PC-3 (cell line): Measurements from ENCODE around the gene C5AR1. TPM values are rescaled to one million over a fixed set of nuclear protein-coding genes. Genes with fewer than 3 reads are reported as not detected.

Experiments used
- ATAC-seq: fragments of 200-7000 bp; cut with Tn5 transposase; 2 replicates; pipeline ENCODE4 v1.9.1; 2020; ENCODE audit warnings: mild to moderate bottlenecking, moderate library complexity
- BruUV-seq: library from RNA; stranded (reverse); fragments of 400-500 nt; replicated peaks from 2 replicates; lab custom pipeline; 2021; lab: Mats Ljungman, UMichigan
- CTCF ChIA-PET: fragments of 300-600 bp; sonication (Branson Sonifier 250); formaldehyde crosslinking; loops from one replicate; lab custom pipeline; 2022; ENCODE audit warnings: antibody characterized with exemption; lab: Charles Lee
- POLR2A ChIA-PET: fragments of 300-600 bp; sonication (Branson Sonifier 250); formaldehyde crosslinking; loops from one replicate; lab custom pipeline; 2022; ENCODE audit warnings: antibody characterized with exemption; ENCODE audit not compliant: unreplicated experiment; lab: Charles Lee
- DNase-seq: peaks from one replicate; pipeline ENCODE4 v3.0.0-alpha.2; 2015
- H2AFZ ChIP-seq: fragments of 300-600 bp; sonication (generic); 2 replicates; pipeline ENCODE4 v1.6.0; 2016; ENCODE audit warnings: antibody characterized with exemption, low read length
- H3F3A ChIP-seq: fragments of 300-600 bp; sonication (generic); one replicate; pipeline ENCODE4 v1.6.0; 2017; ENCODE audit warnings: antibody characterized with exemption, low read length, control low read depth, mild to moderate bottlenecking; ENCODE audit not compliant: unreplicated experiment
- H3K27ac ChIP-seq: fragments of 300-600 bp; sonication (generic); 2 replicates; pipeline ENCODE4 v1.5.1; 2016; ENCODE audit warnings: mild to moderate bottlenecking, low read length
- H3K27me3 ChIP-seq: fragments of 300-600 bp; sonication (generic); 2 replicates; pipeline ENCODE4 v1.6.1; 2016; ENCODE audit warnings: low read length, mixed read lengths
- H3K36me3 ChIP-seq: fragments of 300-600 bp; sonication (generic); 2 replicates; pipeline ENCODE4 v1.6.1; 2016; ENCODE audit warnings: low read depth, mixed run types, low read length, mixed read lengths
- H3K4me1 ChIP-seq: fragments of 300-600 bp; sonication (generic); 2 replicates; pipeline ENCODE4 v1.5.1; 2016; ENCODE audit warnings: low read length; ENCODE audit not compliant: insufficient read depth
- H3K4me2 ChIP-seq: fragments of 300-600 bp; sonication (generic); 2 replicates; pipeline ENCODE4 v1.6.0; 2016; ENCODE audit warnings: low read length
- H3K4me3 ChIP-seq: fragments of 300-600 bp; sonication (generic); 2 replicates; pipeline ENCODE4 v1.5.1; 2016; ENCODE audit warnings: mild to moderate bottlenecking, low read length, mixed read lengths
- H3K79me2 ChIP-seq: fragments of 300-600 bp; sonication (generic); 2 replicates; pipeline ENCODE4 v1.6.1; 2017; ENCODE audit warnings: low read length, mixed read lengths
- H3K9ac ChIP-seq: fragments of 300-600 bp; sonication (generic); 2 replicates; pipeline ENCODE4 v1.6.0; 2016; ENCODE audit warnings: mild to moderate bottlenecking, low read length
- H3K9me2 ChIP-seq: fragments of 300-600 bp; sonication (generic); replicated peaks from 2 replicates; pipeline ENCODE4 v1.6.1; 2016; ENCODE audit warnings: mixed run types, low read length, mixed read lengths
- H3K9me3 ChIP-seq: fragments of 300-600 bp; sonication (generic); 2 replicates; pipeline ENCODE4 v1.6.1; 2016; ENCODE audit warnings: low read length, mixed read lengths
- H4K20me1 ChIP-seq: fragments of 300-600 bp; sonication (generic); 2 replicates; pipeline ENCODE4 v1.6.1; 2016; ENCODE audit warnings: low read length, mixed read lengths
- CTCF ChIP-seq: fragments of 300-600 bp; sonication (generic); conservative IDR thresholded peaks from 2 replicates; pipeline ENCODE4 v1.5.1; 2017; ENCODE audit warnings: antibody characterized with exemption, low read depth, mild to moderate bottlenecking, low read length
- EZH2 ChIP-seq: fragments of 300-600 bp; sonication (generic); IDR thresholded peaks from one replicate; pipeline ENCODE4 v1.6.1; 2017; ENCODE audit warnings: antibody characterized with exemption, mild to moderate bottlenecking, low read length; ENCODE audit not compliant: unreplicated experiment
- EZH2phosphoT487 ChIP-seq: fragments of 300-600 bp; sonication (generic); IDR thresholded peaks from 2 replicates; pipeline ENCODE4 v1.6.1; 2018; ENCODE audit warnings: mild to moderate bottlenecking, antibody characterized with exemption, low read length, borderline replicate concordance
- intact Hi-C: fragments of 100-400 bp; cut with micrococcal nuclease; formaldehyde crosslinking; loops from 2 replicates; pipeline ENCODE4 v1.9.0; 2023
- total RNA-seq: library from RNA; depleted of rRNA; stranded (reverse); fragments of >200 nt; gene quantifications from 2 replicates; pipeline ENCODE4 v1.2.3, GENCODE V29; 2014

The C5AR1 gene
- total RNA-seq, 1 experiment from 2014 or later: not detected

GRCh38 chr19:47339196-47339880 lies 29.7 kb downstream of the C5AR1 start:
- ChIA-PET POLR2A (no interaction called here), CTCF (no interaction called here)
- no peaks in the 10 kb centered on the region for H3K9me2 ChIP-seq
- intact Hi-C loops: no loop called here
- H3K27me3 ChIP-seq: no peaks in the 10 kb centered on the region
- no peaks in the 10 kb centered on the region for H3K9me3 ChIP-seq
- H3K4me1 ChIP-seq: no peaks in the 10 kb centered on the region
- no TSS peak for BruUV-seq
- DNase-seq (no peak), ATAC-seq (no peak)
- H3K9ac ChIP-seq: no peak overlapping the region
- H3K27ac ChIP-seq: no peak overlapping the region
- H3K4me2 ChIP-seq: no peak overlapping the region
- H2AFZ ChIP-seq: no peak overlapping the region
- no peaks in the 10 kb centered on the region for H3F3A ChIP-seq
- no peak overlapping the region for H3K4me3 ChIP-seq
- TF ChIP-seq CTCF (no peak), EZH2phosphoT487 (no peak), EZH2 (no peak)
- H4K20me1 ChIP-seq: no peaks in the 10 kb centered on the region
- H3K36me3 ChIP-seq: no peaks in the 10 kb centered on the region
- no peaks in the 10 kb centered on the region for H3K79me2 ChIP-seq

DNA sequence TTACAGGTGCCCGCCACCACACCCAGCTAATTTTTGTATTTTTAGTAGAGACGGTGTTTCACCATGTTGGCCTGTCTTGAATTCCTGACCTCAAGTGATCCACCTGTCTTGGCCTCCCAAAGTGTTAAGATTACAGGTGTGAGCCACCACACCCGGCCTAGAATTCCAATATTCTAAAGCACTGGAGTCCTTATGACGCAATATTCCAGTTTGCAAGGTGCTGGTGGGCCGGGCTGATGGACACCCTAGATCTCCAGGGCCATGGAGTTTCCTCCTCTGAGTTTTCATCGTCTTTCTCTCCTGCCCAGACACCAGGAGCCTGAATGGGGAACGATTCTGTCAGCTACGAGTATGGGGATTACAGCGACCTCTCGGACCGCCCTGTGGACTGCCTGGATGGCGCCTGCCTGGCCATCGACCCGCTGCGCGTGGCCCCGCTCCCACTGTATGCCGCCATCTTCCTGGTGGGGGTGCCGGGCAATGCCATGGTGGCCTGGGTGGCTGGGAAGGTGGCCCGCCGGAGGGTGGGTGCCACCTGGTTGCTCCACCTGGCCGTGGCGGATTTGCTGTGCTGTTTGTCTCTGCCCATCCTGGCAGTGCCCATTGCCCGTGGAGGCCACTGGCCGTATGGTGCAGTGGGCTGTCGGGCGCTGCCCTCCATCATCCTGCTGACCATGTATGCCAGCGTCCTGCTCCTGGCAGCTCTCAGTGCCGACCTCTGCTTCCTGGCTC lies 31.0 kb downstream of the C5AR1 start:
- H3K9me3 ChIP-seq: no peaks in the 10 kb centered on the region
- no peak overlapping the region for H3K27ac ChIP-seq
- no peak overlapping the region for H3K4me3 ChIP-seq
- no peak overlapping the region for H3K9ac ChIP-seq
- no peaks in the 10 kb centered on the region for H3K4me1 ChIP-seq
- H3K27me3 ChIP-seq: no peaks in the 10 kb centered on the region
- H3K9me2 ChIP-seq: no peaks in the 10 kb centered on the region
- no TSS peak for BruUV-seq
- ChIA-PET POLR2A (no interaction called here), CTCF (no interaction called here)
- no peak for ATAC-seq
- H3F3A ChIP-seq: no peaks in the 10 kb centered on the region
- no peak overlapping the region for H2AFZ ChIP-seq
- no peak overlapping the region for H3K4me2 ChIP-seq
- TF ChIP-seq EZH2phosphoT487: no peak
- TF ChIP-seq CTCF: no peak
- no peak for TF ChIP-seq EZH2
- H4K20me1 ChIP-seq: no peaks in the 10 kb centered on the region
- H3K36me3 ChIP-seq: no peaks in the 10 kb centered on the region
- no peak for DNase-seq
- intact Hi-C loops: no loop called here
- H3K79me2 ChIP-seq: no peaks in the 10 kb centered on the region

DNA sequence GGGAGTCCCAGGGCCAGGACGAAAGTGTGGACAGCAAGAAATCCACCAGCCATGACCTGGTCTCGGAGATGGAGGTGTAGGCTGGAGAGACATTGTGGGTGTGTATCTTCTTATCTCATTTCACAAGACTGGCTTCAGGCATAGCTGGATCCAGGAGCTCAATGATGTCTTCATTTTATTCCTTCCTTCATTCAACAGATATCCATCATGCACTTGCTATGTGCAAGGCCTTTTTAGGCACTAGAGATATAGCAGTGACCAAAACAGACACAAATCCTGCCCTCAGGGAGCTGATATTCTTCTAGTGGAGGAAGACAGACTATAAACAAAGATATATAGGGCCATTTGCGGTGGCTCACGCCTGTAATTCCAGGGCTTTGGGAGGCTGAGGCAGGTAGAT lies 32.1 kb downstream of the C5AR1 start:
- H3K9me2 ChIP-seq: no peaks in the 10 kb centered on the region
- H2AFZ ChIP-seq: no peak overlapping the region
- ATAC-seq (no peak), DNase-seq (no peak)
- H3K79me2 ChIP-seq: no peaks in the 10 kb centered on the region
- no peak overlapping the region for H3K4me3 ChIP-seq
- intact Hi-C loops: no loop called here
- no peak overlapping the region for H3K4me2 ChIP-seq
- H3K27me3 ChIP-seq: no peaks in the 10 kb centered on the region
- H3K9me3 ChIP-seq: no peaks in the 10 kb centered on the region
- CTCF ChIA-PET: no interaction called here
- TF ChIP-seq CTCF: no peak
- no peak for TF ChIP-seq EZH2phosphoT487
- no peak for TF ChIP-seq EZH2
- BruUV-seq: no TSS peak
- no peak overlapping the region for H3K9ac ChIP-seq
- no peak overlapping the region for H3K27ac ChIP-seq
- no peaks in the 10 kb centered on the region for H3K36me3 ChIP-seq
- no peaks in the 10 kb centered on the region for H3F3A ChIP-seq
- POLR2A ChIA-PET: no interaction called here
- H4K20me1 ChIP-seq: no peaks in the 10 kb centered on the region
- H3K4me1 ChIP-seq: no peaks in the 10 kb centered on the region
